HG03108 (cell line): ENCODE data around the gene PAIP2.
"Not testable (repeated sequence)": the region's sequence is repeated elsewhere in the genome, so short reads cannot be mapped to it uniquely, and the experiment has no call there.

Experiments used
- ATAC-seq: cut with Tn5 transposase; IDR thresholded peaks from one replicate; pipeline ENCODE4 v1.9.1; 2021; ENCODE audit warnings: moderate library complexity; ENCODE audit not compliant: unreplicated experiment

The PAIP2 gene

GRCh38 chr5:139407517-139407916 lies 65.9 kb downstream of the PAIP2 start:
- ATAC-seq = no peak

- ATAC-seq = no peak
Observed at GRCh38 chr5:139408191-139408590, 66.5 kb downstream of the PAIP2 start.

GRCh38 chr5:139409116-139409515 lies 67.5 kb downstream of the PAIP2 start:
- ATAC-seq = not testable (repeated sequence)

- ATAC-seq = no peak
Observed at GRCh38 chr5:139410121-139410992, 68.7 kb downstream of the PAIP2 start.

- ATAC-seq = no peak
Observed at GRCh38 chr5:139410993-139411828, 69.6 kb downstream of the PAIP2 start.

GRCh38 chr5:139413153-139413552 lies 71.5 kb downstream of the PAIP2 start:
- no peak for ATAC-seq

GRCh38 chr5:139413963-139414362 lies 72.3 kb downstream of the PAIP2 start:
- ATAC-seq = no peak

GRCh38 chr5:139414581-139415130 lies 73.0 kb downstream of the PAIP2 start:
- ATAC-seq = no peak

GRCh38 chr5:139415221-139415861 lies 73.7 kb downstream of the PAIP2 start:
- no peak for ATAC-seq

- no peak for ATAC-seq
Observed at GRCh38 chr5:139415869-139416268, 74.2 kb downstream of the PAIP2 start.

GRCh38 chr5:139416651-139417050 lies 75.0 kb downstream of the PAIP2 start:
- ATAC-seq = no peak

- no peak for ATAC-seq
Observed at GRCh38 chr5:139417214-139417613, 75.6 kb downstream of the PAIP2 start.

GRCh38 chr5:139418793-139419192 lies 77.1 kb downstream of the PAIP2 start:
- ATAC-seq = no peak
